Neuron (in vitro differentiated cells): Measurements from ENCODE around the gene TNFAIP1.

Experiments used
- H2AFZ ChIP-seq: one replicate; pipeline ENCODE4 v1.6.1; 2013; ENCODE audit warnings: low read depth, mild to moderate bottlenecking, inconsistent platforms, low read length, moderate library complexity
- H3K27me3 ChIP-seq: one replicate; pipeline ENCODE4 v1.6.1; 2013; ENCODE audit warnings: low read length; ENCODE audit not compliant: insufficient read depth
- H3K36me3 ChIP-seq: one replicate; pipeline ENCODE4 v1.6.1; 2013; ENCODE audit warnings: low read length; ENCODE audit not compliant: insufficient read depth
- H3K4me1 ChIP-seq: one replicate; pipeline ENCODE4 v1.6.1; 2013; ENCODE audit warnings: low read length; ENCODE audit not compliant: insufficient read depth
- H3K4me3 ChIP-seq: 2 replicates; pipeline ENCODE4 v1.5.1; 2013; ENCODE audit warnings: mild to moderate bottlenecking, low read length, moderate library complexity
- H3K9me3 ChIP-seq: one replicate; pipeline ENCODE4 v1.6.1; 2013; ENCODE audit warnings: low read length

TNFAIP1 gene

DNA sequence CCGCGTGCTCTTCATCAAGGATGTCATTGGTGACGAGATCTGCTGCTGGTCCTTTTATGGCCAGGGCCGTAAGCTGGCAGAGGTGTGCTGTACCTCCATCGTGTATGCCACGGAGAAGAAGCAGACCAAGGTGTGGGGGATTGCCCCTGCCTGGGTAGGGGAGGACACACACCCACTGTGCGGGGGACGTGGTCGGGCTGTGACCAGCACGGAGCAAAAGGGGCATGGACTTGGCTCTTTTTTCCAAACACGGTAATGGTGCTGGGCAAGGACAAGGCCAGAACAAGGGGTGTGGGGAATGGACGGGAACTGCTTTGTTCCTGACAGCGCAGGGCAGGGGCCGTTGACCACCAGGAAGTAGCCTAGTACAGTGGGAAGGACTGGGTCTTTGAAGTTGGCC, 6.8 kb downstream of the TNFAIP1 start:
- Histone ChIP-seq H3K4me3 (no peak overlapping the region), H3K36me3 (peaks cover 73% of the 10 kb centered on the region), H2AFZ (no peak overlapping the region), H3K27me3 (no peaks in the 10 kb centered on the region), H3K4me1 (peaks cover 21% of the 10 kb centered on the region), H3K9me3 (no peaks in the 10 kb centered on the region)

DNA sequence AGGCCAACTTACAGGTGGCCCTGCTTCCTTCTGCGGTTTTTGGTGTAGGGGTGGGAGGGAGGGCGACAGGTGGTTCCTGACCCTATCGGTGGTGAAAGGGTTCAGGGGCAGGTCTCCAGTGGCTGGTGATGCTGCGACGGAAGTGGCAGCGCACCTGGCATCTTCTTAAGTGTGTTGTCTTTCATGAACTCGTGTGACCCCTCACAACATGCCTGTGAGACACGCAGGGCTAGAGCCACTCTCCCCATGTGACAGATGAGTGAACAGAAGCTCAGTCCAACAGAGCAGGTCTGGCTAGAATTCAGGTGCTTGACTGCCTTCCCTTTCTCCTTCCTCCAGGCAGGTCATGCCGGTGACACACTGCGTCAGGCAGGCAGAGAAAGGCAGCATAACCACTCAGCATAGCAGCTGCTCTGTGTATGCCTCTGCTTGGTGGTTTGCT, 8.0 kb downstream of the TNFAIP1 start:
- Histone ChIP-seq H3K27me3 (no peaks in the 10 kb centered on the region), H2AFZ (no peak overlapping the region), H3K36me3 (peaks cover 84% of the 10 kb centered on the region), H3K4me3 (no peak overlapping the region), H3K4me1 (peaks cover 25% of the 10 kb centered on the region), H3K9me3 (no peaks in the 10 kb centered on the region)

DNA sequence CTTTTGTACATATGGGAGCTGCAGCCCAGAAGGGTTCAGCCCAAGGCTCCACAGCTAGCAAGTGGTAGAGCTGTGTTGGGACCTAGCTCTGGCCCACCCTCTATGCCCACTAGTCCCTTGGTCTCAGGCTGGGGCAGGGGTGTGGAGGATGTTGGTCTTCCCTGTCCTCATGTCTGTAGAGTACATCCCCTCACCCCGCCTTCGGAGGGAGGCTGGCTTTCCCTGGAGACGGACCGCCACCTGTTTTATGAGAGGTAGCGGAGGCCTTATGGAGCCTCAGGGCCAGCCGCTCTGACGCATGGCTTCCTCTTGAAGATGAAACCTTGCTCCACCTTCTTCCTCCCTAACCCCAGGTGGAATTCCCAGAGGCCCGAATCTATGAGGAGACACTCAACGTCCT, 8.4 kb downstream of the TNFAIP1 start:
- Histone ChIP-seq H3K36me3 (peaks cover 89% of the 10 kb centered on the region), H3K4me1 (peaks cover 25% of the 10 kb centered on the region), H3K4me3 (no peak overlapping the region)

DNA sequence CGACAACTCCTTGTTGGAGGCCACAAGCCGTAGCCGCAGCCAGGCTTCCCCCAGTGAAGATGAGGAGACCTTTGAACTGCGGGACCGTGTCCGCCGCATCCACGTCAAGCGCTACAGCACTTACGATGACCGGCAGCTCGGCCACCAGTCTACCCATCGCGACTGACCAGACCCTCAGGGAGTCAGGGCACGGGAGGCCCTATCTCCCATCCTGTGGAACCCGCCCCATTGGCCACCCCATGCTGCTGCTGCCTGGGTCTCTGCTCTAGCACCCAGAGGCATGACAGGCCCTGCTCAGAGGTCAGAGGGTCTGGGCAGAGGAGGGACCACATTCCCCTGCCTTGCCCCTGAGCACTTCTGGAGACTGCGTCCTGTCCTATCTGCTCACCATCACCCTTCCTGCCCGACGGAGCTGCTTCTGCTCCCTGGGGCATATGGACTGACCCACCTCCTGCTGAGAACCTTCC, 8.9 kb downstream of the TNFAIP1 start:
- H3K27me3 ChIP-seq, result no peaks in the 10 kb centered on the region
- peaks cover 25% of the 10 kb centered on the region for H3K4me1 ChIP-seq
- H3K36me3 ChIP-seq, result peaks cover 87% of the 10 kb centered on the region

More for the DNA sequence above, 8.4 kb downstream of the TNFAIP1 start:
- no peak overlapping the region for H2AFZ ChIP-seq
- H3K9me3 ChIP-seq, result no peaks in the 10 kb centered on the region
- H3K27me3 ChIP-seq, result no peaks in the 10 kb centered on the region

DNA sequence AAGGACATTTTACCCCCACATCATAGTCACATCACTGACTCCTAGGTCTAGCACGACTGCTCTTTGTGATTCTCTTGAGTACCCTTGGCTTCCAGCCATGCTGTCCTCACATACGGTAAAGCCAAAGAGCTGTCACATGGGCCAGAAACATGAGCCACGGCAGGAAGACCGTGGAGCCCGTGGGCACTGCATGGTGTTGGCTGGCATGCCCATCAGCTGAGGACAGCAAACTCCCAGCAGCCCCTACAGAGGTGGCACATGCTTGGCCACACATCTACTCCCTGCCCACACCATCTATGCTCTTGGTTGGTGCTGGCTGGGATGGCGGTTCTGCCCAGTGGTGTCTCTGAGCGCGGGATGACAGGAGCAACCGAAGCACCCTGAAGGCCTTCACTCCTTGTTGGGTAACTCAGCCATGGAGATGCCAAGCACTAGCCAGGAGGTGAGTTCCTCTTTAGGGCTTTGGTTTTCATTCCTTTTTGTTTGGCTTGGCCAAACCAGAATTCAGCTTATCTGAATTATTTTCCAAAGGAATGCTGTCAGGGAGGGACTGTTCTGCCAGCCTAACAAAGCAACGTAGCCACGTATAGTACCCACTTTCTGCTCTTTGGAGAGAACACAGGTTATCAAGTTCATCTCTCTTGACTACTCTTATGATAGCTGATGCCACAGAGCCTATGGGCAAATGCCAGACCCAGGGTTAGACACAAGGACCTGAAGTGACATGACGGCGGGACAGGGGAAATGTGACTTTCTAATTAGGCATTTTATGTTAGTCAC, 10.0 kb downstream of the TNFAIP1 start:
- H3K4me1 ChIP-seq, result peaks cover 25% of the 10 kb centered on the region
- H3K36me3 ChIP-seq, result peaks cover 87% of the 10 kb centered on the region
- H3K9me3 ChIP-seq, result no peaks in the 10 kb centered on the region
- no peaks in the 10 kb centered on the region for H3K27me3 ChIP-seq
- no peak overlapping the region for H3K4me3 ChIP-seq
- H2AFZ ChIP-seq, result no peak overlapping the region

More for the DNA sequence above, 8.9 kb downstream of the TNFAIP1 start:
- Histone ChIP-seq H3K9me3 (no peaks in the 10 kb centered on the region), H2AFZ (no peak overlapping the region), H3K4me3 (no peak overlapping the region)

DNA sequence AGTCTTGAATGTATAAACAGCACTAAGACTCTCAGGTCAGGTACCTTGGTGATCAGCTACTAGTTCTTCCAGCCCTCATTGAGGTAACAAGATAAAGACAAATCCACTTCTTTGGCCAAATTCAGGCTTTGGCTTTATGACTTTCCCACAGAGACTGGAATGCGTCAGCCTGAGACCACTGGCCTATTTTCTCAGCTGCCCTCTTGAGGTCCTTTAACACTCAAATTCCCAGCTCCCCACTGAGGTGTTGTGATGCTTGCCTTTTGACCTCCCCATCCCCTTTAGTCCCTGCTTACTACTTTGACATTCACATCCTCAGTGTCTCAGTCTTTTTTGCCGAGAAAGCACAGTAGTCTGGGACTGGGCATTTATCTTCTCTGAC, 10.6 kb downstream of the TNFAIP1 start:
- Histone ChIP-seq H2AFZ (no peak overlapping the region), H3K9me3 (no peaks in the 10 kb centered on the region), H3K4me3 (no peak overlapping the region), H3K27me3 (no peaks in the 10 kb centered on the region), H3K4me1 (peaks cover 25% of the 10 kb centered on the region), H3K36me3 (peaks cover 87% of the 10 kb centered on the region)

DNA sequence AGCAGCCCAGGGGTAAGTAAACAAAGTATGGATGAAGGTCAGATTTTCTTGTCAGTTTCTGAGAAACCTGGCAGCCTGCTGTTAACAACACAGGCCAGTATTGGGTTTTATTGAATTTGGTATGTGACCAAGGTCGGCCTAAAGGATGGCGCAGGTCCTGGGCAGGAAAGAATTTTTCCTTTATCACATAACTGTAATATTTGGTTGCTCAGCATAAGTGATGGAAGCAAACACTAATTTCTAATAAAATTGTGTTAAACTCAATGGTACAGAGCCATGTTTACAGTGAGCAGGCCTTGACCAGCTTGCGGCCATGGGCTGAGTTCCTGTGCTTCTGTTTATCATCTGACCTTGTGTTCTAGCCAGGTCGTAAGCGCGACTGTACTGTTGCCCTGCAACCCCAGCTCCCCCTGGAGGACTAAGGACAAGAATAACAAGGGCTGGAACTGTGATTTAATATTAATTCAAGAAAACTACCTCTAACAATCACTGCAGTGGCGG, 11.2 kb downstream of the TNFAIP1 start:
- Histone ChIP-seq H3K36me3 (peaks cover 87% of the 10 kb centered on the region), H2AFZ (no peak overlapping the region)

DNA sequence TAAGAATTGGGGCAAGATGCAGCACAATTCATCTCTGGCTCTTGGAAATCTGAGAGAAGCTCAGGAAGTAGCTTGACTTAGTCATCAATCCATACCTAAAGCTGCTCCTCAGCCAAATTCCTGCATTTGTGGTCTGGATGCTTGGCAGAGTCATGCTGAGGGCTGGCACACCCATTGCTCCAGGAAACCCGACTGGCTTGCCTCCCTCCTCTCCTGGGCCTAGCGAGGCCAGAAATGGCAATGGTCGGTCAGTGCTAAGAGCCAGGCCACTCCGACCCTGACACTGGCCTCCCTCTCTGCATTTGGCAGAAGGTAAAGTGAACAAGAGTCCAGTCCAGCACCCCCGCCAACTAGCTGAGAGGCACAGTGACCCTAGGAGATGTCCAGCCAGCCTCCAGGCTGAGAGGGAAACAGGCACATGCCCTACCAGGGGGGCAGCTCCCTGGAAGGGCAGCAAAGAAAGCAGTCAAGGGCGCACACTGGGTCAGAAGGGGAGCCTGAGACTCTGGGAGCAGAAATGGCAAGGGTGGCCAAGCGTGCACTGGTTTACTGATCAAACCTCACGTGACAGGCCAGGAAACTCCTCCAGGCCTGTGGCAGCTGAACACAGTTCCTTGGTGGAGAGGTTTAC, 11.8 kb downstream of the TNFAIP1 start:
- H3K9me3 ChIP-seq, result no peaks in the 10 kb centered on the region
- peaks cover 25% of the 10 kb centered on the region for H3K4me1 ChIP-seq
- H3K27me3 ChIP-seq, result no peaks in the 10 kb centered on the region
- peaks cover 84% of the 10 kb centered on the region for H3K36me3 ChIP-seq
- H3K4me3 ChIP-seq, result no peak overlapping the region
- no peak overlapping the region for H2AFZ ChIP-seq

More for the DNA sequence above, 11.2 kb downstream of the TNFAIP1 start:
- Histone ChIP-seq H3K4me1 (peaks cover 25% of the 10 kb centered on the region), H3K9me3 (no peaks in the 10 kb centered on the region), H3K27me3 (no peaks in the 10 kb centered on the region), H3K4me3 (no peak overlapping the region)

DNA sequence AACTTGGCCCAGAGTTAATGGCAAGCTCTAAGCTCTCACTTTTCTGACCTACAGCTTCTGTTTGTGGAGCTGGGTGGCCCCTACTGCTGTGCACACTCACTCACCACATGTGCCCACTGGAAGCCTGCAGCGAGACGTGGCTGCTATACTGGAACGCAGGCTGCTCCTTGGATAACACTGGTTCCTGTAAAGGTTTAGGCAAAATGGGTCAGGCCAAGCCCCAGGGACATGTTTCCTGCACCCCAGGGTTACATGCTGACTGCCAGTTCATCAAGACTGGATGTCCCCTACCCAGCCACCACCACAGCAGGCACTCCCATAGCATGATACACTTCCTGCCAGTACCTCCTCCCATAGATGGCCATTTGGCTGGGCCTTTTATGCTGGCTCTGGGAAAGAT, 13.4 kb downstream of the TNFAIP1 start:
- no peak overlapping the region for H3K4me3 ChIP-seq
- H3K27me3 ChIP-seq, result no peaks in the 10 kb centered on the region
- H2AFZ ChIP-seq, result no peak overlapping the region
- no peaks in the 10 kb centered on the region for H3K9me3 ChIP-seq
- H3K4me1 ChIP-seq, result peaks cover 25% of the 10 kb centered on the region
- peaks cover 83% of the 10 kb centered on the region for H3K36me3 ChIP-seq

DNA sequence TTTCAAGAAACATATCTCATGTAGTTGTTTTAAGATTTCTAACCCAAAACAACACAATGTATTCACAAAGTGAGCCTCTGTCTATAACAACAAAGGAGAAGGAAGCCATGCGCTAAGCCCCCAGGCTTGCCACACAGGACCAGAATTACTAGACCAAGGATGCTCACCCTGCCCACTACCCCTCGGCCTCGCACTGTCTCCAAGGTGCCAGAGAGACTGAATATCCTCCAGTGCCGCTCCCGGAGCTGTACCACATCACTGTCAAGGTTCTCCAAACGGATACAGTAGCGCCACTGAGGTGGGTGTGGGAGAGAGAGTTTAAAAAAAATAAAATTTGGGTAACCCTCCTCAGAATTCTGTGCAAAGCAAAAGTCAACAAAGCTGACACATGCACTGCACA, 14.7 kb downstream of the TNFAIP1 start:
- H3K36me3 ChIP-seq, result peaks cover 84% of the 10 kb centered on the region
- peaks cover 24% of the 10 kb centered on the region for H3K4me1 ChIP-seq
- H3K4me3 ChIP-seq, result no peak overlapping the region
- H3K27me3 ChIP-seq, result no peaks in the 10 kb centered on the region
- H2AFZ ChIP-seq, result no peak overlapping the region
- H3K9me3 ChIP-seq, result no peaks in the 10 kb centered on the region

DNA sequence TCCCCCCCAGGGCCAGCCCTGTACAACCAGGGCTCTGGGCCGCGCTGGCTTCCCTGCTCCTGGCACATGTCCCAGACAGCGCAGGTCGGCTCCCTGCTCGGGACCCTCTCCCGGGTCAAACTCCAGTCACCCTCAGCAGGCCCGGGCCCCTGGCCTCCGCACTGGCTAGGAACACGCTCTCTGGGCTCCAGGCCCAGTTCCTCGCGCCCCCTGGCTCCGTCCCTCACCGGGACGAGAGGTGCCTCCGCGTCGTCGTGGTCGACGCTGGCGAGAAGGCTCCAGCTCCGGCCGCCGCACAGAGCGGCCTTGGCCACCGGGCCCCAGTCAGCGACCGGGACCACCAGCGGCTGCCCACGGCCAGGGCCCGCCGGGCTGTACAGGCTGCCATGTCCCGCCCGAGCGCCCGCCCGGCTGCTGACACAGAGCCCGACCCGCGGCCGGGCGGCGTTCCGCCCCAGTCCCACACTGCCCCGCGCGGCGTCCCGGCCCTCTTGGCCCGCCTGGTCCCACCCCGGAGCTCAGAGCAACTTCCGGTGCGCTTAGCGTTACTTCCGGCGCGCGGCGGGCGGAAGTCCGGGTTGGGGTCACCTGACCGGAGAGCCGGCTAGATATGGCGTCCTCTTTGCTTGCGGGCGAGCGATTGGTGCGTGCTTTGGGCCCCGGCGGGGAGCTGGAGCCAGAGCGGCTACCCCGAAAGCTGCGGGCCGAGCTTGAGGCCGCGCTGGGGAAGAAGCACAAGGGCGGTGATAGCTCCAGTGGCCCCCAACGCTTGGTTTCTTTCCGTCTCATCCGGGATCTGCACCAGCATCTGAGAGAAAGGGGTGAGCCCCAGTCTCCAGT, 21.7 kb downstream of the TNFAIP1 start, which contains the start of gene POLDIP2:
Gene POLDIP2 (minus strand): TSS at position 467 of the 840 bp plus-strand sequence. CDS start 79 bp downstream, at position 388.
- H2AFZ ChIP-seq, result peak within 1 kb of the TSS; percentile 89

DNA sequence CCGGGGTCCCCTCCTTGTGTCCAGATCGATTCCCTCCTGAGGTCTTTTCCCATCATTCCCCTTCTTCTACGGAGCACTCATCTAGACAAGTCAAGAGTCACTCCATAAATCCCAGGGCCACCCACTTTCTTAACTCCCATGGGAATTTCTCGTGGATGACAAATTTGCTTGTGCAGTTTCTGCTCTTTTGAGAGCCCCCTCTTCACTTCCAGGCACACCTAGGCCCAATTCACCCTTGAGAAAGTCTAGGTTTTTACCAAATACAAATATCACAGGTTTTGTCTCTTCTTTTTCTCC, 22.3 kb downstream of the TNFAIP1 start:
- H3K4me3 ChIP-seq, result peak overlapping the region; percentile 94
- peaks cover 21% of the 10 kb centered on the region for H3K4me1 ChIP-seq
- peak overlapping the region; percentile 6 for H2AFZ ChIP-seq
- no peaks in the 10 kb centered on the region for H3K27me3 ChIP-seq
- peaks cover 63% of the 10 kb centered on the region for H3K36me3 ChIP-seq
- no peaks in the 10 kb centered on the region for H3K9me3 ChIP-seq

More for the DNA sequence above, 21.7 kb downstream of the TNFAIP1 start, which contains the start of gene POLDIP2:
- peaks cover 21% of the 10 kb centered on the region for H3K4me1 ChIP-seq
- peak within 1 kb of the TSS; percentile 94 for H3K4me3 ChIP-seq
- H3K36me3 ChIP-seq, result peaks cover 62% of the 10 kb centered on the region
- H3K9me3 ChIP-seq, result no peaks in the 10 kb centered on the region
- no peaks in the 10 kb centered on the region for H3K27me3 ChIP-seq

DNA sequence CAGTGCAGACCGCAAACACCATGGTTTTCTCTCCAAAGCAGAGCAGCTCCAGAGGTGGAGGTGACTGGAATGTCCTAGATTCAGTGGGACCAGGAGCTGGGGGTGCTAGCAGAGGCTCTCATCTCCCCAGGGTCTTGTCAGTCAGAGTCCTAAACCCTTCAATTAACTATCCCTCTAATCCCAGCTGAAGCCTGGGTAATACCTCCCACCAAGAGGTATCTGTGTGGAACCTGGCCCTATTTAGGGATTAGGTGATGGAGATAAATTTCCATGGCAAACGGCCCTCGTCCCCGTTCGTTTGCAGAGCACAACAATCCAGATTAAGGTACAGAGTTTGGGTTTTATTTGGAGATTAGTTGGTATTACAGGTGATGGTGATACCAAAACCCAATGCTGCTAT, 27.6 kb downstream of the TNFAIP1 start:
- peaks cover 6% of the 10 kb centered on the region for H3K4me1 ChIP-seq
- H3K36me3 ChIP-seq, result peaks cover 52% of the 10 kb centered on the region

More for the DNA sequence above, 27.6 kb downstream of the TNFAIP1 start:
- H3K27me3 ChIP-seq, result no peaks in the 10 kb centered on the region
- no peaks in the 10 kb centered on the region for H3K9me3 ChIP-seq
- H2AFZ ChIP-seq, result no peak overlapping the region
- no peak overlapping the region for H3K4me3 ChIP-seq
